8988T (cell line): ENCODE results near the gene POC1B.
A peak's percentile ranks its signal among the peaks of the same experiment; 100 is the strongest.

Experiments
- DNase-seq: peaks from one replicate; pipeline ENCODE4 v3.0.0; 2011

The POC1B gene

DNA sequence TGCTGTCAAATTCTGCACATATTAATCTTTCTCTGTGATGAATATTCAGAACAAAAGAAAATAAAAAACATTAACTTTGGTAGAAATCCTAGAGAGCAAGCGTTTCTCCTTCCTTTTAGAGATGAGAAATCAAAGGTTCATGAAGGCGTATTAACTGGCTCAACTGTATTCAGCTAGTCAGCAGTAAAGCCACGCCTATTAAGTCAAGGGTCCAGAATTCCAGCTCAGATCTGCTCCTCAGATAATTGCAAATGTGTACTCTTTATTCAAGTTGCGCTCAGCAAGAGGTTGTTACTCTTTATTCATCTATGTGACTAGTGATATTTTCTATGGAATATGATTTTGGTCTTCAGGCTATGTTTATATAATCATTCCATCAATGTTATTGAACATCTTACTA lies 13.1 kb upstream of the POC1B start:
- DNase-seq: no peak

DNA sequence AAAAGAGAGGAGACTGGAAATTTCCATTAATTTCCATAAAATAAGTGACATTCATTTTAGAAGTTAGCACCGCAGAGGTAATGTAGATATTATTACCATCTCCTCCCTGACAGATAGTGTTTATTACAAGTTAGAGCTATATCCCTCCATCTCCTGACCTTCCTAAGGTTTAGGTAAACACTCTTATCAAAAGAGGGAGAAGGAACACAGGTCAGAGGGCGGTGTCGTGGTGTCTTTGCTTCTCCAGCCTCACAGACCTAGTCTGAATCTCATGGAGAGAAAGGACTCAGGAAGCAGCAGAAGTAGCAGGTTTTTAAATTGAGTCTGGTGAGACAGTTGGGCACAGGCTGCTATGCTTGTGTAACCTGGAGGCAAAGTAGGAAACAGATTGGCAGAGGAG lies 11.5 kb upstream of the POC1B start:
- no peak for DNase-seq

DNA sequence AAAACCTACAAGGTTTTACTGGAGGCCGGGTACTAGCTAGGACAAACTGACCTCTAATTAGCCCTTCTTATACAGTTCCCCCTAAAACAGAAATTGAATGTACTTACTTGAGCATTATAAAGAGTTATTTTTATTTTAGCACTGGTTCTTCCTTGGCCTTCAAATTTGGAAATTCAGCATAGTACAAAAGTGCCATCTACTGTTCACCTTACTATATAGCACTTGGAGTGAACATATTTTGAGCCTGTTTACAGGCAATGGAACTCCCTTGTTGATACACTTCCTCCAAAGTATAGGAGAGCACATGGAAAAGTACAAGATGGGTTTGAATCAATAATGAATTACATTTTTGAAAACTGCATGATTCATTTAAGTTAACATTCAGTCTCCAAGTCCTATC lies 3.9 kb upstream of the POC1B start:
- DNase-seq: no peak

DNA sequence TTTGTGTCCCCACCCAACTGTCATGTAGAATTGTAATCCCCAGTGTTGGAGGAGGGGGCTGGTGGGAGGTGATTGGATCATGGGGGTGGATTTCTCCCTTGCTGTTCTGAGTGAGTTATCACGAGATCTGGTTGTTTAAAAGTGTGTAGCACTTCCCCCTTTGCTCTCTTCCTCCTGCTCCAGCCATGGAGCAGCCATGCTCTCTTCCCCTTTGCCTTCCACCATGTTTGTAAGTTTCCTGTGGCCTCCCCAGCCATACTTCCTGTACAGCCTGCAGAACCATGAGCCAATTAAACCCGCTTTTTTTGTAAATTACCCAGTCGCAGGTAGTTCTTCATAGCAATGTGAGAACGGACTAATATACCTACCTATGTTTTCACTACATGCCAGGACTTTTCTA lies 2.6 kb upstream of the POC1B start:
- DNase-seq: no peak

DNA sequence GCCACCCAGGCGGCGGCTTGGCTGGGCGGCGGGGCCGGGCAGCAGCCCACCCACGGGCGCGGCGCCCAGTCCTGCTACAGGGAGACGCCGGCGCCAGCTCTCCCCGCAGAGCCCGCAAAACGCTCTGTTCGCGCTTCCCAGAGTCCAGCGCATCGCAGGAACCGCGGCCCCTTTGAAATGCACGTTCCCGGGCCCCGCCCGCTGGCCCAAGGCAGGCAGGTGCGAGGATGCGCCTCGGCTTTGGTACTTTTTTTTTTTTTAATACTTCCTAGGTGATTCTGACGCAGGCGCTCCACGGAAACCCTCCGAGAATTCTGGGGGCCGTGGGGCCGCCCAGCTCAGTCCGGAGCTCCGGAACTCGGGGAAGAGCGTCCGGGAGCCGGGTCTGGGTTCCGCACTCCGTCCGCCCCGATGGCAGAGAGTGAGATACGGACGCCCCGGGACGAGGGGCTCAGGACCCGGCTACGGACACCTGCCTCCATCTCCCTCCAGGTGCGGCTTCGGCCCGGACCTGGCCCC lies 483 bp downstream of the POC1B start:
- no peak for DNase-seq

DNA sequence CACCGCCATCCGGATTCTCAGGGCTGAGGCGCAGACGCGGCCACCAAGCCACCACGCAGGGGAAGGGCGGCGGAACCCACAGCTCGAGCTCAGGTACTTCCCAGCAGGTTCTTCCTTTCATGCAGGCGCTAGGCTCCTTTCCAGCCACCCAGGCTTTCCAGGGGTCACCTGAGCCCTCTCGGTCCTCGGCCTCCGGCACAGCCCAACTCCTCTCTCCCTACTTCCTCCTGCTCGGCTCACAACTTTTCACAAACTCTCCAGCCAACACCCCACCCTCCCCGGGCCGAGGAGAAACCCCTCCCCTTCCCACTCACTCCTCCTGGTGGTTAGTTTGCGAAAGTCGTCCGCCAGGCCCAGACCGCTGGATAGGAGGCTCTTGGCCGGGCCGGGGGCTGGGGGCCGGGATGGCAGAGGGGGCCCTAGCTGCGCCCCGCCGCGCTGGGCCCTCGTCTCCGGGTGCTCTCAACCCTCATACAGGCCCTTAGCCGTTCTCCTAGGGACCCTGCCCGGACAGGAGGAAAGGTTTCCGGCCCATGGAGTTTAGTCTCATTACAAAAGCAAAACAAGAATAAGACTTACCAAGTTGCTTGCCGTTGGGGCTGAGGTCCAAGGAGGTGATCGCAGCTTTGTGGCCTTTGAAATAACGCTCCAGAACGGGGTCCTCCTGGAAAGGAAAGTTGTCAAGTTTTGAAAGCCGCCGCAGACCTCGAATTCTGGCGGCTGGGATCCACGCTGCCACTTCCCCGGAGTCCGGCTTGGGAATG lies 1.1 kb downstream of the POC1B start, which contains the start of gene GALNT4:
Gene GALNT4 (minus strand): TSS at position 256 of the 764 bp plus-strand sequence. CDS start 247 bp downstream, at position 9.
- DNase-seq: peak; percentile 83

DNA sequence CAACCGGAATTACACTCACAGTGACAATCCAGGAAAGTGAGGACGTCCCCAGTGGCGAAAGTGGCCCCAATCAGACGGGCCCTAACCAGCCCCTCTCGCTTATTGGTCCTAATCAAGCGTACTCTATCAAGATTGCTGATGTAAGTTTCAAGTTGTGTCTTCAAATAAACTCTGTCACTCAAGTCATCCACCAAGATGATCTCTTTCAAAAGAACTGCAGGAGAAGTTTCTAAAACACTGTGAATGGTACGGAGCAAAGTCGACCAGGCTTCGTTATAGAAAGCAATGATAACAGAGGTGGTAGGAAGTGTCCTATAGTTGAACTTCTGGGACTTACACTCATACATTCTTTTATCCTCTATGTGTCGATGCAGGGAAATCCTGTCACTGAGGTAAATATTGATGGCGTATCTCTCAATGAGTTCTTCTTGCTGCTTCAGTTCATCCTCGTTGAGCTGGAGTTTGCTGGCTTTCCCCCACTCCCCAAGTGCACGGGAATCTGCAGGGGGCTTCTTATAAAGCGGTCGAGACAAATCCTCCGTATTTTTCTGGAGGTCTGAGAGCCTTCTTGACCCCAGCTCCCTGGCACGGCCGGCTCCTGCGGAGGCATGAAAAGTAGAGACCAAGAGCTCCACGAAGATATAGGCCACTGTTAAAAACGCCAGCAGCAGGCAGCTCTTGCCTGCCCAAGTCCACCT lies 1.9 kb downstream of the POC1B start:
- no peak for DNase-seq

DNA sequence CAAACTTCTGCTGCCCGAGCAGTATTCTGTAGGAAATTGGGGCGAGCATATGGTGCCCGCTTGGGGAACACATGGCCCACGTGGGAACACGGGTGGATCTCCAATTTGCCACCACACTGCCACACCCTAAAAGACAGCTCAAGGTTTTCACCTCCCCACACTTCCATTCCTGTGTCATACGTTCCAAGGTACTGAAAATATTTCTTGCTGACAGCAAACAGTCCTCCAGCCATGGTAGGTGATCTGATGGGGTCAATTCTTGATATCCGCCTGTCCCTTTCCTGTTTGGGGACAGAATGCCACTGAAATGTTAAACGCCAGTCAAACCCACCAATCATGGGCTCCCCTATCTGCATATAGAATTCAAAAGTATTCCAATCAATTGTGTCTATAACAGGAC lies 2.5 kb downstream of the POC1B start:
- no peak for DNase-seq

DNA sequence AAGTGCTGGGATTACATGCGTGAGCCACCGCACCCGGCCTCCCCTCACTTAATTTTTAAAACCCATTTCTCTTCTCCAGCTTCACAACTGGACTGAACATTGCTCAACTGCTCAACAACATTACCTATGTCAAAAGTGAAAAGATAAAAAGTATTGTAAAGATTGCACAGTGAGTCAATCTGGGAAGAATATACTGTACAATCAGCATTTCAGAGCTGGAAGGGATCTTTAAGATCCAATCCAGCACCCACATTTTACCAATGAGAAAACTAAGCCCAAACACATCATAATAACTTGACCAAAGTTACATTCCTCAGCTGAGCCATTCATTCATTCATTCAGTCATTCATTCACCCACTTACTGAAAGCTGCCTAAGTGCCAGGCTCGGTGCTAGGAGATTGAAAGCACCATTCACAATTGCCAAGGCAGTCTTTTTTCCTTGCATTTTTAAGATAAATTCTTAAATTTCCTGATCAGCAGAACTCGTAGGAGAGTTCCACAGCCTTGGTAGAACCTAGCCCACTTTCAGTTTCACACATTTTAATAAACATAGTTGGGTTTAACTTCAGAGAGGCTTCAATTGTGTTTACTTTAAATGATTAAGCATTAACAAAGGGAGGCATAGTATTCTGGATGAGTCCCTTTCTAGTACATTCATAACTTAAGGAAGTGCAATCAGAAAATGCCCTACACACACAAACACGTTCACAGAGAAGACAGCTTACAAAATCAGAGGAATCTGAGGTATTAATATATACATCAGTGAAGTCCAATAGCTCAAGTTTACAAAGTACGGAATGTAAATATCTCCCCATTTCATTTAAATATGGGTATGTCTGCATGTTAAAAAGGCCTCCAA lies 4.3 kb downstream of the POC1B start:
- no peak for DNase-seq

DNA sequence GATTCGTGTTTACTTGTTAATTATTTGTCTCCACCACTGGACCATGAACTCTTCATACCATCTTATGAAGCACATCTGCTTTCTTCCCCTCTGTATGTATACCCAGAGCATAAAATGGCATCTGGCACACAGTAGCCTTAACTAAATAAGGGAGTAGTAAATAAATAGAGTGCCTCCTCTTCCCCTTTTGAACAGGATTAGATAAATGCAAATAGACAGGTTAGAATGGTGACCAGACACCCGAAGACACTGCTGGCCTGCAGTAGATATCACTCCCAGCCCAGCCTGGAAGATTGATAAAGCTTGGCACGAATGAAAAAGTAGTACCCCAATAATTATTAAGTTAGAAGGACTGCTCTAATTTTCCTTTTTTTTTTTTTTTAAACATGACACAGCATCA lies 8.1 kb downstream of the POC1B start:
- no peak for DNase-seq

DNA sequence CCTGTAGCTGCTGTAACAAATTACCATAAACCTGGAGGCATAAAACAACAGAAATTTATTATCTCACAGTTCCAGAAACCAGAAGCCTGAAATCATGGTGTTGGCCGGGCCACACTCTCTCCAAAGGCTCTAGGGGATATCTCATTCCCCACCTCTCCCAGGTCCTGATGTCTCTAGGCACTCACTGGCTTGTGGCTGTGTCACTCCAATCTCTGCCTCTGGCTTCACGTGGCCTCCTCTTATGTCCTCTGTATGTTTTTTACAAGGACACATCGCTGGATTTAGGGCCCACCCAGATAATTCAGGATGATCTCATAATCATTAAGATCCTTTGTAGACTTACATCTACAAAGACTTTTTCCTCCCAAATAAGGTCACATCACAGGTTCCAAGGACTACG lies 9.2 kb downstream of the POC1B start:
- DNase-seq: no peak

DNA sequence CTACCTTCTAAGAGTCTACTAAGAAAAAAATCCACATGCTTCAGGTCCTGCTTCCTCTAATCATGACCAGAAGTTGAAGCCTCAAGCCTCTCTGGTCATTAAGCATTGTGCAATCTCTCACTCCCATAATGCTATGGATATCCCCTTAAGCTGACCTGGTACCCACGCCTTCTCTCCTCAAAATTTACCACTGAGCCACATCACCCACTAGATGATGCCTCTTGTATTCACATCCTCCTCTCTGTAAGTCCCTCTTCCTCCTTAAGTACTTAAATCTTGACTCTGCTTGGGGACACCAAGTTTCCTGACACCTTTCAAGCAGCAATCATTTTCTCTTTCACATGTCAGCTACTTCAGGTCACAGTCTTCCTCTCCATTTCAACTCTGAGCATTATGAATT lies 11.1 kb downstream of the POC1B start:
- DNase-seq: no peak

DNA sequence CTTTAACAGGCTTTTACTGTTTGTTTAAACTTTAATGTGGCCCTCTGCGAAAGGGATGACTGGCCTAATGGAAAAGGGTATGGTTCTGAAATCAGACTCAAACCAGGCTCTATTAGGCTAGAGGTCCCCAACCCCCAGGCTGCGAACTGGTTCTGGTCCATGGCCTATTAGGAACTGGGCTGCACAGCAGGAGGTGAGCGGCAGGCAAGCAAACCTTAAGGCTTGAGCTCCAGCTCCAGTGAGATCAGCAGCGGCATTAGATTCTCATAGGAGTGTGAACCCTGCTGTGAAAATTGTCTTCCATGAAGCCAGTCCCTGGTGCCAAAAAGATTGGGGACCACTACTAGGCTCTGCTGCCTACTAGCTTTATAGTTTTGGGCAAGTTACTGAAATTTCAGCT lies 12.3 kb downstream of the POC1B start:
- no peak for DNase-seq

DNA sequence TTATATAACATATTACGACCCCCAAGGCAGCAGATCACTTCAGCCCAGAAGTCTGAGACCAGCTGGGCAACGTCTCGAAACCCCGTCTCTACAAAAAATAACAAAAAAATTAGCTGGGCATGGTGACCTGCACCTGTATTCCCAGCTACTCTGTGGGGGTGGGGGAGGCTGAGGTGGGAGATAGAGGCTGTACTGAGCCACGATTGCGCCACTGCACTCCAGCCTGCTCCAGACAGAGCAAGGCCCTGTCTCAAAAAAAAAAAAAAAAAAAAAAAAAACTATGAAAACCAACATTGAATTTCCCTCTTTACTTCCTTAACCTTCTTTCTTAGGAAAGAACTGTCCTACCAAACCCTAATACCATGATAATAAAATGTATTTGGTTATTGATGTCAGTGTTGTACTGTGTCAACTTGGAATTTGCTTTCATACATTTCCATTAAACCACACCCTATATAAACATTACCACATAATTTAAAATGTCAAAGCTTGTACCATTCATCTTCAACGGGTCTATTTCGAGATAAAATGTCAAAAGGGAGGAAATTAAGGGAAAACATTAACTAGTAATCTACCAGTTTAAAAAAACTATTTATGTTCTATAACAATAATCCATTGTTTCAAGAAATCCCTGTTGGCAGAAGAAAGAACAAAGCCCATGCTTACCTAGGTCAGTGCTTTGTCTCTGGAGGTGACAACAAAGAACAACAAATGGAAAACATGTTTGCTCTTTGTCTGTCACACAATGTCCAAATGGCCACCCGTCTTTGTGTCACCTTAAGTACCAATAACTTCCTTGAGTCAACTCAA lies 18.6 kb downstream of the POC1B start:
- DNase-seq: no peak

DNA sequence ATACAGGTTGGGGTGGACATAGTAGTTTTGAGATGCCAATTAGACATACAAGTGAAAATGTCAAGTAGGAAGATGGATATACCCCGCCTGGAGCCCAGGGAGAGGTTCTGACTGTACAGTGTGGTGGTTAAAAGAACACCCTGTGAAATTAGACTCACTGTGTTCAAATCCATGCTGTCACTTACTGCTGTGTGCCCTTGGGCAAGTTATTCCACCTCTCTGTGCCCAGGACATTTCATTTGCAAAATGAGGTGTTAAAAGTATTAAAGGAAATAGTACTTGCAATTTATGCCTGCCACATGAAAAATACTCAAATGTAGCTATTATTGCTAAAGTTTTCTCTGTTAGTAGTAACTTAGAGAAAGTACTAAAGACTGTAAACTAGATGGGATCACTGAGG lies 19.8 kb downstream of the POC1B start:
- DNase-seq: no peak

DNA sequence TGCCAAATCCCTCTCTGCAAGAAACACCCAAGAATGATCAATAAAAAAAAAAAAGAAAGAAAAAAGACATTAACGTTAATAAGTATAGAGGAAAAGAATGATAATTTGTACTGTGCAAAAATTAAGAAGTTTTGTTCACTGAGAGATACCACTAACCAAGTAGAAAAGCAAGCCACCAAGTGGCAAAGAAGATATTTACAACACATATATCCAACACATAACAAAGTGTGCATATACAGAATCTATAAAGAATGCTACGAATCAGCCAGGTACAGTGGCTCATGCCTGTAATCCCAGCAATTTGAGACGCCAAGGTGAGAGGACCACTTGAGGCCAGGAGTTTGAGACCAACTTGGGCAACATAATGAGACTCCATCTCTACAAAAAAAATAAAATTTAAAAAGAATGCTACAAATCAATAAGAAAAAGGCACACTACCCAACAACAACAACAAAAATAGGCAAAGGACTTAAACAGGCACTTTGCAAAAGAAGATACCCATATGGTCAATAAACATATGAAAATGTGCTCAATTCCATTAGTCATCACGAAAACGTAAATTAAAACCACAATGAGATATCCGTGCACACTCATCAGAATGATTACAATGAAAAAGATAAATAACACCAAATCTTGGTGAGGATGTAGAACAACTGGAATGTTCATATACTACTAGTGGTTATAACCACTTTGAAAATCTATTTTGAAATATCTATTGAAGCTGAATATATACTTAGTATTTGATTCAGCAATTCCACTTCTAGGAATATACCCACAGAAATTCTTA lies 21.1 kb downstream of the POC1B start:
- DNase-seq: no peak

DNA sequence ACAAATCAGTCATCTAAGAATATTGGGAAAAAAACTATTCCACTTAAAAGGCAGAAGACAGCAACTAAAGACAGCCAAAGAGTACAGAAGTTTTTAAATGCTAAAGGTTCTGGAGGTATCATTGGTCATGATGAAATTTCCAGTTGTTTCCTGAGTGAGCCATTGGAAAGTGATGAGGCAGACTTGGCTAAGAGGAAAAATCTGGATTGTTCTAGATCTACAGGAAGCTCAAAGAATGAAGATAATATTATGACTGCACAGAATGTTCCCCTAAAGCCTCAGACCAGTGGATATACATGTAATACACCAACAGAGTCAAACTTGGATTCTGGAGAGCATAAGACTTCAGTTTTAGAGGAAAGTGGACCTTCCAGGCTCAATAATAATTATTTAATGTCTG lies 24.1 kb downstream of the POC1B start:
- no peak for DNase-seq

DNA sequence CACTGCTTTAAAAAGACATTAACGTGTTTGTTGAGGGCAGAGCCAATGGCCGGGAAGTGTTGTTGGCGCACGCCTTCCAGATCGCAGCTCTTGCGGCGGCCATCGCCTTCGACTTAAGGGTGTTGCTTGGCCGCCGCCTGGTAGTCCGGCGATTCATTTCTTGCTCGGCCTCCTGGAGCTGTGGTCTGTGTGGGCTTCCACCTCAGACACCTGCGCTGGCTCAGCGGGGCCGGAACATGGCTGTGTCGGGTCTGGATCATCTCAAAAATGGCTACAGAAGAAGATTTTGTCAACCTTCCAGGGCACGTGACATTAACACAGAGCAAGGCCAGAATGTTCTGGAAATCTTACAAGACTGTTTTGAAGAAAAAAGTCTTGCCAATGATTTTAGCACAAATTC lies 26.0 kb downstream of the POC1B start:
- DNase-seq: no peak

DNA sequence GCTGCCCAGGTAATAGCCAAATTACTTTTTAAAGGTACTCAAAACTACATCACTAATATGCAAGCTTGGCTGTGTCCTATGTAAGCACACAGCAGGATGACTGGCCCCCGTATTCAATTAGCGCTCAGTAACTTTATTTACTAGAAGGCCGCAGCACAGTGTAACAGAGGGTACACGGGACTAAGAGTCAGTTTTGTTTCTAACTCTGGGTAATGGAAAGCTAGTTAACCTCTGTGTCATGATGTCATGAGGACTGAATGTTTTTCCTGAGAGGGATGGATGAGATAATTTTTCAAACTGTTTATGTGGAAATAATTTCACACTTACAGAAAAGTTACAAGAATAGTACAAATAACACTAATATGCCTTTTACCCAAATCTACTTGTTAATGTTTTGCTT lies 28.4 kb downstream of the POC1B start:
- no peak for DNase-seq

DNA sequence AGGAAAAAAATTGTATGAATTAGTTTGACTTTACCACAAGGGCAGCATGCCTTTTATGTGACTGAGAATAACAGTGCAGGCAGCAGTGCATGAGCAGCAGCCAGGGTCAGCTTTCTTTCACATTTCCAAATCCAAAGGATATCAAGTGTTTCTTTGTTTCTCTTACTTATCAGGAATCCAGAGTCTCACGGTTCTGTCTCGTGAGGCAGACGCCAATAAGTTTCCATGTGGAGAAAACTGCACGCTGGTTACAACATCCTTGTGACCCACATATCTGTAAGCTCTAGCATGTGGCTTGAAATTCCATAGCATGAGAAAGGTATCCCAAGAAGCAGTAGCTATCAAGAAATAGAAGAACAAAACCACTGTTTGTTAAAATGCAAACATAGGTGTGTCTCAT lies 28.8 kb downstream of the POC1B start:
- DNase-seq: no peak

DNA sequence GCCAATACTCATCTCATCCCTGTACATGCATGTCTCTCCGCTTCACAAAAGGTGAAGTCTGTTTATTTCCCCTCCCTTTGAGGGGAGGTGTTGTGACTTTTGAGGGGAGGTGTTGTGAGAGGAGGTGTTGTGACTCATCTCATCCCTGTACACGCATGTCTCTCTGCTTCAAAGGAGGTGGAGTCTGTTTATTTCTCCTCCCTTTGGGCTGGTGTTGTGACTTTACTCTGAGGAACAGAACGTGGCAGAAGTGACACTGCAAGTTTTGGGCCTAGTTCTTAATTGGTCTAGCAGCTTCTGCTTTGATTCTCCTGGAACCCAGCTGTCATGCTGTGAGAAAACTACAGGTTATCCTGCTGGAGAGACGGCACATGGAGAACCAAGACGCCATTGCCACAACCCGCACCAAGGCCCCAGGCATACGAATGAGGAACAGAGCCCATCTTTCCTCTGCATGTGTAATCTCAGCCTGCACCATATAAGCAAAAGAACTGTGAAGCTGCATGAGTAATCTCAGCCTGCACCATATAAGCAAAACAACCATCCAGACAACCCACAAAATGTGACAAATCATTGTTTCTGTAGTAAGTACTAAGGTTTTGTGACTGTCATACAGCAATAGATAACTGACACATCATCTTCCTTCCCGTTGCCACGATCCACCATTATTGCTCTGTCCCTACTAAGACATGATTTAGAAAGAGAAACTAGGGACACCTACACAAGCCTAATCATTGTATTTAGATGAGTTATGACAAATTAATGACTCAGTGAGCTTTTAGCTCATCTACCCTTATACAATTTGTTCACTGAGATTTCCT lies 31.2 kb downstream of the POC1B start:
- DNase-seq: no peak
